HG03354 (cell line): ENCODE results near the gene NTN4.
"Not testable (repeated sequence)": the region's sequence is repeated elsewhere in the genome, so short reads cannot be mapped to it uniquely, and the experiment has no call there.

ENCODE experiments used
- ATAC-seq: cut with Tn5 transposase; IDR thresholded peaks from one replicate; pipeline ENCODE4 v1.9.1; 2021; ENCODE audit warnings: mild to moderate bottlenecking; ENCODE audit not compliant: unreplicated experiment, poor library complexity, severe bottlenecking

NTN4 gene

DNA sequence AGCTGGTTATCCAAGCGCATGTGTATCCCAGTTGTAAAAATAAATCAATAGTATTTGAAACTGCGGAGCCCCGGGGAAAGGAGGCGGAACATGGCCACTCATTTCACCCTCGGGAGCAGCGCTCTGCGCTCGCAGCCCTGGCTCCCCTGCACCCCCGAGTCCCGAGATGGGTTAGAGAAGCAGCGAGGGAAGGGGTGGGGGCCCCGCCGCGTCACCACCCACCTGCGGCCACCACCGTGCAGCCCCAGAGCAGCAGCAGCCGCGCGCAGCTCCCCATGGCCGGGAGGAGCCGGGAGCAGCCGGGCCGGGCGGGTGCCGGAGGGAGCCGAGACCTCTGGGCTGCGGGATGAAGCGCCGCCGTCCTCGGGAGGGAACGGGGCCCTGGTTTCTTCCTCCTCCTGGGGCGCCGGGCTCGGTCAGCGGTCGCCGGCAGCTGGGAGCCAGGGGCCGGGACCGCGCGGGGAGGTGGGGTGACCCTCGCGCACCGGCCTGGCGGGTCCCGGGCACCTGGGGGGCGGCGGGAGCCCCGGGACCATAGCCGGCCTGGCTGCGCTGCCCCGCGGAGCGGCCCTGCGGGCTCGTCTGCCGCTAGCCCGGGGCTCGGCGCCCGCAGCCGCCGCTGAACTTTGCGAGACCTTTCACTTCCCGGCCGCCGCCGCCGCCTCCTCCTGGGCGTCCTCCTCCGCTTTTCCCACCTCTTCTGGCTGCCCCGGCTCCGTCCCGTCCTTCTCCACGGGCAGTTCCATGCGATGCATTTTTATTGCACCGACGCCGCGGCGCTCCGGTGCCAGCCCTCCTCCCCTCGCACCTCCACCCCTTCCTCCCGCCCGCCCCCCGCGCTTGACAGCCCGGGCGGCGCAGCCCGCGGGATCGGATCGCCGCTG is at the start of gene NTN4:
Gene NTN4 (minus strand): TSS at position 732 of the 884 bp plus-strand sequence. CDS start 455 bp downstream, at position 277.
- ATAC-seq = peak; percentile 56

DNA sequence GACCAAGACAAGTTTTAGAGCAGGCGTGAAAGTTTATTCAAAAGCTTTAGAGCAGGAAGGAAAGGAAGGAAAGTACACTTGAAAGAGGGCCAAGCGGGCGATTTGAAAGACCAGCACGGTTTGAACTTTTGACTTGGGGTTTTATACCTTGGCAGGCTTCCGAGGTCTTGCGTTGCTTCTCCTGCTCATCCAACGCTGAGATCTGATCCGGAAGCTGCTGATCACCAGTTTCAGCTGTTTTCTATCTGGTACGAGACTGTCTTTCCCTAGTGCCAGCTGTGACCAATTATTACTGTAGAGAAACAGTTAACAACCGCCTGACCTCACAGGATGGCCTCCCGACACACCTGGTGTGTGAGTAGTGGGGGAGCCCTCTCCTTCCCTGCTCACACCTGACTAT is 47.6 kb upstream of the NTN4 start:
- no peak for ATAC-seq

DNA sequence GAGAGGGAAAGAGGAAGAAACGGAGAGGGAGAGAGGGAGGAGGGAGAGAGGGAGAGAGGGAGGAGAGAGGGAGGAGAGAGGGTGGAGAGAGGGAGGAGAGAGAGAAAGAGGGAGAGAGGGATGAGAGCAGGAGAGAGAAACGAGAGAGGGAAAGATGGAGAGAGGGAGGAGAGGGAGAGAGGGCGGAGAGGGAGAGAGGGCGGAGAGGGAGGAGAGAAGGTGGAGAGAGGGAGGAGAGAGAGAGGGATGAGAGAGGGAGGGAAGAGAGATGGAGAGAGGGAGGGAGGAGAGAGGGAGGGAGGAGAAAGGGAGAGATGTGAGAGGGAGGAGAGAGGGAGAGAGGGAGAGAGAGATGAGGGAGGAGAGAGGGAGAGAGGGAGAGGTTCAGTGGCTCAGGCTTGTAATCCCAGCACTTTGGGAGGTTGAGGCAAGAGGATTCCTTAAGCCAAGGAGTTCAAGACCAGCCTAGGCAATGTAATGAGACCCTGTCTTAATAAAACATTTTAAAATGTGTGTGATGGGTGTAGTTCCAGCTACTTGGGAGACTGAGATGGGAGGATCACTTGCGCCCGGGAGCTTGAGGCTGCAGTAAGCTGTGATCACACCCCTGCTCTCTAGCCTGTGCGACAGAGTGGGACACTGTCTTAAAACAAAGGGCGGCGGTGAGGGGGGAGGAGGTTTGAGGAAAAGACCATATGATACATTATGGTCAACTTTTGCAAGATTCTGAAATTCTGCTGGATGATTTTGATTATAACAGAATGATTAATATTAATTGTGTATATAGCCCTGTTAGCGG is 46.9 kb upstream of the NTN4 start:
- ATAC-seq = no peak

DNA sequence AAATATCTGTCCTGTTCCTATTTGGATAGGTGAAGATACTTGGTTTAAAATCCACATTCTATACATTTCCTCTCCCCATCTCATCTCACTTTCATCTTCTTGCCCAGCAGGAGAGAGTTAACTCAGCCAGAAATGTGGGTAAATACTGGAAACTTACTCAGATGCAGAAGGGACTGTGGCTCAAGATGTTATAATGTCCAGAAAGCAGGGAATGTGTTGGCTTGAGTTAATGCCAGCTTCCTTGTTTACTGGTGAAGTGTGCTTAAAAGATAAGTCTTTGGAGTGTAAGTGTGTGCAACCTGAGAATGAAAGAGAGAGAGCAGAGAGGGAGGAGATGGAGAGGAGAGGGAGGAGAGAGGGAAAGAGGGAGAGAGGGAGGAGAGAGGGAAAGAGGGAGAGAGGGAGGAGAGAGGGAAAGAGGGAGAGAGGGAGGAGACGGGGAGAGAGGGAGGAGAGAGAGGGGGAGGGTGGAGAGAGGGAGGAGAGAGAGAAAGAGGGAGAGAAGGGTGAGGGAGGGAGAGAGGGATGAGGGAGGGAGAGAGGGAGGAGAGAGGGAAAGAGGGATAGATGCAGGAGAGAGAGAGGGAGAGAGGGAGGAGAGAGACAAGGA is 46.2 kb upstream of the NTN4 start:
- ATAC-seq = no peak

DNA sequence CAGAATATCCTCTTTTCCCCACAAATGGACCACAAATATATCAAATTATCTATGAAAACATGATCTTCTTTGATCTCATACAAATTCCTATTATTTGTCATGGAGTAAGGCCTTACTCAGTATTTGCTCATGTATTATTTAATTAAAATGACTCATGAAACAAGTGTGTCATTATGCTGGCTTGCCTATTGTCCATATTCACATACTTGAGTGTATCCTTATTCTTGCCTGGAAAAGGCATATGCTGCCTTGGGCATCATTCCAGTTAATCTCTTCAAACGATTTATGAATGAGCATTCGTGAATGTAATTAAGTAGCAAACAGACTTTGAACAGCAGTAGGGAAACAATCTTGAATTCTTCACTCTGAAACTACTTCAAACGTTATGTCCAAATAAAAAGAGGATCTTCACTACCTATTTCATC is 45.6 kb upstream of the NTN4 start:
- no peak for ATAC-seq

DNA sequence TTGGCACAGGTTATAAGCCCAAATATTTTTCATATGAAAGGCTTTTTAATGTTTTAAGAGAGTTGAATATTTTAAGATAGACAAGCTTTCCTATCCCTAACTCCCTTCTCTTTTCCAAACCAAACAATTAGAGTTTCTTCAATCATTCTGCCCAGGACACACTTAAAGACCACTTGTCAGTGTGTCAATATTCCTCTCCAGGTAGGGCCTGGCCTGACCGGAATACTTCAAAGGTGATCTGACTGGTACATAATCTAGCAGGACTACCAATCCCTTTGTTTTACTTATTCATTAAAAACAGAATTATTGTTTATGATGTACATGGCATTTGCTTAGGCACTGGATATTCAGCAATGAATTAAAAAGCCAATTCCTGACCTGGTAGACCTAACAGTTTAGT is 44.0 kb upstream of the NTN4 start:
- ATAC-seq = no peak

DNA sequence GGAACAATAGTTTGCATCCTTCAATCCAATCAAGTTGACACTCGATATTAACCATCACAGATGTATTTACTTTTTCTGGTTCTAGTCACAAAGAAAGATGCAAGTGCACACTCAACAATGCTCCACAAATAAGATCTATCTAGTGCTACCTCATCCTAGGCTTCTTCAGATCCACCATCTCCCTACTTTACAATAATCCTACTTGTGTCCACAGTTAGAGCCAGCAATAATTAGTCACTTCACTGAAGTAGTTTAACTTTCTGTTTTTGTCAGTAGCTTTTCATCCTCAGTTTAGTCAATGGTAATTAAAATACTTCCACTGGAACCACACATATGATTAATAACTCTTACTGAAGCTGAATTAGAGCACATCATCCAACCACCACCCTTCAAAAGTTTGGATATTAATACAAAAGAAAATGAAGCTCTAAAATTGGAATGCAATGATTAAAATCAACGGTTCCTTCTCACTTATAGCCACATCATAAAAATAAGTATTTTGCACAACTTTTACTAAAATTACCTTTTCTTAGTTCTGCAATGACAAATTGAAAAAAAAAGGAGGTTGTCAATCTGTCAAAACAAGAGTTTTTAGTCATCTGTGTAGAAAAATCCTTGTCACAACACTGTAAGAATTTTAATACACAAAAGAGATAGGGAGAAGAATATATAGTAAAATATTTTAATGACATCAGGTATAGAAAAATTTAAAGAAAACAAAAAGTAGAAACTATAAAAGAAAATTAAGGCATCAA is 39.9 kb upstream of the NTN4 start:
- ATAC-seq = no peak

DNA sequence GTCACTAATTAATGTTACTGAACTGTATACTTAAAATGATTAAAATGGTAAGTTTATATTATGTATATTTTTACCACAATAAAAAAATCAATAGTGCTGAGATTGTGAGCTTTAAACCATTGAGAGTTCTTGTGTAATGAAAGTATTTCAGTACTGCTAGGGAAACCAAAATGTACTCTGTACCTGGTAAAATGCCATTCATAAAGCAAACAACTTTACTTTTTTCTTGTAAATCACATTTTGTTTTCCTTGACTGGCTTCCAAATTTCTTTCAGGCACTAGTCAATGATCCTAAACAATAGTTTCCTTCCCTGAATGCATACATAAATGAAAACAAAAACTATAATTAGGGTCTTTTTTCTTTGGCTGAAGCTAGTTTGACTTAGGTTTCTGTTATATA is 38.8 kb upstream of the NTN4 start:
- ATAC-seq = no peak

DNA sequence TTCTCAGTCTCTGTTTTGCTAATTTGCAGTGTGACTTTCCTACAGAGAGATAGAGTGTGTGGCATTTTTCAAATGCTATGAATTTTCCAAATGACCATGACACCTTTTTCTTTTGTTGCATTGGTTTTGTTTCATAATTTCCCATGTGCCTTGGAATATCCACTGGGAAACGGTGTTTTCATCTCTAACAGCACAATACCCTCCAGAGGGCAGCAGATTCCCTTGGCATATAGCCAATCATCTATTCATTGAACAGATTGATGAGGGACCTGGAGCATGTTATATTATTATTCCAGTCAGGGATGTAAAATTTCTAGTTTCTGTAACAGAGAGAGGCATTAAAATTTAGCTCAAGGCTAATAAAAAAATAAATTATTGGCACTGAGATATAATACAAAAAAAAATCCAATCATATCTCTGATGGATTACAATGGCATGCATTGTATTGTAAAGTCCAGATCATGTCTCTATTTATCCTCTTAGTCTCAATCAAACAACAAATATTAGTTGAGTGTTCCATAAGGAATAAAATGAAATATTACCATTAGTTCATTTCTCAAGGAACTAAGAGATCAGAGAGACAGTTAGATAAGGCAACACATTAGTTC is 29.6 kb upstream of the NTN4 start:
- no peak for ATAC-seq

DNA sequence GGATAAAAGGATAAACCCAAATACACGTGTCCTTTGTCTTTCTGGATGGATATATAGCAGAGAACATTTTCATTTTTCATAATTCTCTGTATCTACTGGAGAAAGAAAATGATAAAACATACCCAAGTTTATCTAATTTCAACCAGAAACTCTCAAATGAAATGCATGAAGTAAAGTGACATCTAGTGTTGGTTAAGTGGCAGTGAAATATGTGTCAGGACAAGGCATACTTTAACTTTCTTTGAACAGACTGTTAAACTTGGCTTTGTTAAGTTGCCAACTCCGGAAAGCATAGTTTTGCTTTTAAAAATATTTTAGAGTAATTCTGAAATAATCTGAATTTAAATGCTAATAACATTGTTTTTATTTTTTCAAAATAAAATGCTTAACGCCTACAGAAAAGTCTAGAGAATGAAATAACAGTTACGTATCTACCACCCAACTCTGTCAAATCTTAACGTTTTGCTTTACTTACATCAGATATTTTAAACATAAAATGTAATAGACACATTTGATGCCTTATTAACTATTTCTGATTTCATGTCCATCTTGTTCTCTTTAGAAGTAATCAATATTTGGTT is 25.2 kb upstream of the NTN4 start:
- ATAC-seq = no peak

DNA sequence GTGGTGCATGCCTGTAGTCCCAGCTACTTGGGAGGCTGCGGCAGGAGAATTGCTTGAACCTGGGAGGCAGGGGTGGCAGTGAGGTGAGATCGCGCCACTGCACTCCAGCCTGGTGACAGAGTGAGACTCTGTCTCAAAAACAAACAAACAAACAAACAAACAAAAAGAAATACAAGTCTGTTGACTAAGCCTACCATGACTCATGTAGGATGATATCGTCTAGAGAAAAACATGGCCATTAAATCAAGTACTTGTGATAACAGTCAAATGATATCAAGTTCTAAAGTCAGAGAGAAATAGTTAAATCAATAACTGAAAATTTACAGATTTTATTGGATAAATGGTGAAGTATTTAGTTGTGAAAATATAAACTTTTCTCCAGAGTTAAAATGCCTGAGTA is 21.6 kb upstream of the NTN4 start:
- not testable (repeated sequence) for ATAC-seq

DNA sequence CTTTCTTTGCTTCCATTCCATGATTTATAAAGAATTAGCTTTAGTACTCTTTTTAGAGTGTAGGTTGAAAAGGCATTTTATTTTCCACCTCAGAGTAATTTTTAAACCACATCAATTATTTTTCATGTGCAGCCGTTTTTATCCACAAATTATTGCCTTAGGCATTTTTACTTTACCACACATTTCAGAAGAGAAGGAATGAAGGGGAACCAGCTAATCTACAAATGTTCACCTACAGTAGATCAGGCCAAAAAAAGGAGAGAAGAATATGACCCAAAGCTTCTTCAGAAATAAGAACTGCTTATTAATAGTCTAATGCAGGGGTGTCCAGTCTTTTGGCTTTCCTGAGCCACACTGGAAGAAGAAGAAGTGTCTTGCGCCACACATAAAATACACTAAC is 19.8 kb upstream of the NTN4 start:
- no peak for ATAC-seq

DNA sequence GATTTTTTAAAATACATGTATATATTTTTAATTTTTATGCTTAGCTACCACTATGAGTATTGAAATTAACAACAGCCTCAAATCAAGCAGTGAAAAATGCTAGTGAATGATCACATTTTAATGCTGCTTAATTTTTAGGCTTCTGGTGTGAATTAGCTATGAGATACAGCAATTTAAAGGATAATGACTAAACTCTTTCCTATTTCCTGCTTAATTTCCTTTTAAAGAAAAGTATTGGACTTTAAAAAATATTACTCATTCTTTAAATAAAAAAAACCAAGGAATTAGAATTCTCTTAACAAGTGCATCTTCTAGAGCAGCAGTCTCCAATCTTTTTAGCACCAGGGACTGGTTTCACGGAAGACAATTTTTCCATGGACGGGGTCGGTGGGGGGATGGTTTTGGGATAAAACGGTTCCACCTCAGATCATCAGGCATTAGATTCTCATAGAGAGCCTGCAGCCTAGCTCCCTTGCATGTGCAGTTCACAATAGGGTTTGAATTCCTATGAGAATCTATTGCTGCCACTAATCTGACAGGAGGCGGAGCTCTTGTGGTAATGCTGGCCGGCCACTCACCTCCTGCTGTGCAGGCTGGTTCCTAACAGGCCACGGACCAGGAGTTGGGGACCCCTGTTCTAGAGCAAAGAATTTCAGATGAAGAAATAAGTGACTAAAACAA is 18.6 kb upstream of the NTN4 start:
- no peak for ATAC-seq

DNA sequence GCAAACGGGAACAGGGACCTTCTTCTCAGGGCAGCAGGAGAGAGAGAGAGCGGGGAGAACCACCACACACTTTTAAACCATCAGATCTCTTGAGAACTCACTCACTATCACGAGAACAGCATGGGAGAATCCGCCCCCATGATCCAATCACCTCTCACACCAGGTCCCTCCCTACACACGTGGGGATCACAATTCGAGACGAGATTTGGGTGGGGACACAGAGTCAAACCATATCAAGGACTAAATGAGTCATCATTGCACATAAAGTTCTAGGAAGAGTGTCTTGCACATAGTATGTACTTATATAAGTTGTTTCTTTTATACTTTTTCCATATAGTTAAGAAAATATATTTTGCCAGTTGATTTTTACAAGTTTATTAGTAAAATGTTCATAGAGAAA is 17.6 kb upstream of the NTN4 start:
- ATAC-seq = no peak

DNA sequence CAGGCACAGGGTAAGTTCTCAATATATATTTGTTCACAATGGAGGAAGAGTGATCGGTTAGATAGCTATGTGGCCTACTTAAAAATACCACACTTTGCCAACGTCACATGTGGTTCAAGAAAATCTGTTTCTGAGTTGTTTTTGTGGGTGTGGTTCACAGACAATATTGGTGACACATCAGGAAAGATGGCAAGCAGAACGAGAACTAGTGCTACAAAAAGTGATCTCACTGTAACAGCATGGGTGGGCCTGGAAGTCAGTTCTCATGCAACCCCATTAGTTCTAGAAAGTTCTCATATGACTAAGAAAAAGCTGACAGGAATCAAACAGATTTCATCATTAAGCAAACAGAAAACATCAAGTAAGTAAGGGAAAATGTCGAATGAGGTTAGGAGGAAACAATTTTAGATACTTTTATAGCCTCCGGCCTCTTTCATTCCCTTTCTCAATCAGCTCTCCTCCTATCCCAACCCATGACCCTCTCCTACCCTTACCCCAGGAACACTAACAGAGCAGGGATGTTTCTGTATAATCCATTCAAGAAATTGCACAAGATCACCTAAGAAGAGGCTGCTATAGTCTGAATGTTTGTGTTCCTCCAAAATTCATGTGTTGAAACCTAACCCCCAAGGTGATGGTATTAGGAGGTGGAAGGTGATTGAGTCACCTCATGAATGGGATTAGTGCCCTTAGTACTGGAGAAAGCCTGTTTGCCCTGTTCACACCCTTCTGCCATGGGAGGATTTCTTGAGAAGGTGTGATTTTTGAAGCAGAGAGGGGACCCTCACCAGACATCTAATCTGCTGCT is 15.5 kb upstream of the NTN4 start:
- ATAC-seq = no peak

DNA sequence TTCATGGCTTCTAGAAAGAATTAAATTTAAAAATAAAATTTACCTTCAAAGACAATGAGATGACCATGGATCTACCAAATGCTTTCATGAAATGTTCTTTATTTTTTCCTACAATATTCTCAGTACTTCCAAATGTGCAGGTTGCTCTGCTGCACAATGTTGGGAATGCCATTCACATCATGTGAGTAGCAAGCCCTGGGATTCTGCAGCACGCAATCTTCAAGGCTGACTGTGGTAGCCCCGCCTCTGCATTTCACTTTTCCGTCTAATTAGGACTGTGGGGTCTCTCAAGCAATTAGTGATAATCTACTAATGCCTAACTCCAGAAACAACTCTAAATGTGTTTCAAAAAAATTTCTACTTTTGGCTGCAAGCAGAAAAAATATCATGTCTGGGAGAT is 13.7 kb upstream of the NTN4 start:
- no peak for ATAC-seq

DNA sequence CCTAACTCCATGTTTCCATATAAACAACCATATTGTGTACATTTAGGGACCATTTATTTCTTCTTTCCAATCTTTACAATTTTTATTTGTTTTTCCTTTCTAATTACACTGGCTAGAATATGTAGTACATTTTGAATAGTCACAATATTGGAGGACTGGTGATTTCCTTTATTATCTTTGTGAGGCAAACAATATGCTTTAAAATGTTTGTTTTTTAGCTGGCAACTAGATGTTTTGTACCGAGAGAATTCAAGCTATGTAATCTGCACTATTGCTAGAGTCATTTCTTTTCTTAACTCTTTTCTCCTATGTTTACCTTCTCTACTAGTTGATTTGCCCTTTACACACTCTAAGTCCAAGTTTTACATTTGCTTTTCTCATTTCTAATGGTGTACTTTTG is 13.3 kb upstream of the NTN4 start:
- no peak for ATAC-seq
